WTC11 (cell line): ENCODE data around the gene SYNGR3. TPM values are rescaled to one million over a fixed set of nuclear protein-coding genes. Genes with fewer than 3 reads are reported as not detected.

Source experiments
- ARID4B ChIP-seq: sonication (generic); formaldehyde crosslinking; IDR thresholded peaks from 2 replicates; pipeline ENCODE4 v1.8.0; 2023; ENCODE audit warnings: missing genetic modification reagents, mild to moderate bottlenecking, borderline replicate concordance
- E2F1 ChIP-seq: sonication (generic); formaldehyde crosslinking; IDR thresholded peaks from 2 replicates; pipeline ENCODE4 v1.8.0; 2022; ENCODE audit warnings: mild to moderate bottlenecking, missing genetic modification reagents
- FOXK1 ChIP-seq: sonication (generic); formaldehyde crosslinking; IDR thresholded peaks from 2 replicates; pipeline ENCODE4 v1.8.0; 2022; ENCODE audit warnings: mild to moderate bottlenecking, moderate library complexity, missing genetic modification reagents
- GABPB1 ChIP-seq: sonication (generic); formaldehyde crosslinking; IDR thresholded peaks from 2 replicates; pipeline ENCODE4 v1.8.1; 2023; ENCODE audit warnings: mild to moderate bottlenecking, missing genetic modification reagents
- JAZF1 ChIP-seq: fragments of 250-450 bp; sonication (Bioruptor Pico); IDR thresholded peaks from 2 replicates; pipeline ENCODE4 v1.9.0; 2021; ENCODE audit warnings: moderate library complexity, mild to moderate bottlenecking, inconsistent platforms
- MAX ChIP-seq: sonication (generic); formaldehyde crosslinking; IDR thresholded peaks from 2 replicates; pipeline ENCODE4 v1.8.0; 2022; ENCODE audit warnings: mild to moderate bottlenecking, missing genetic modification reagents
- MLX ChIP-seq: sonication (generic); formaldehyde crosslinking; IDR thresholded peaks from 2 replicates; pipeline ENCODE4 v1.8.1; 2023; ENCODE audit warnings: mild to moderate bottlenecking, missing genetic modification reagents, moderate library complexity
- NFE2L1 ChIP-seq: sonication (generic); formaldehyde crosslinking; IDR thresholded peaks from 2 replicates; pipeline ENCODE4 v1.8.1; 2023; ENCODE audit warnings: missing genetic modification reagents
- NR3C1 ChIP-seq: sonication (generic); formaldehyde crosslinking; conservative IDR thresholded peaks from 2 replicates; pipeline ENCODE4 v1.8.1; 2023; ENCODE audit warnings: low read depth, mild to moderate bottlenecking, missing genetic modification reagents
- PRDM15 ChIP-seq: sonication (generic); formaldehyde crosslinking; IDR thresholded peaks from 2 replicates; pipeline ENCODE4 v1.8.0; 2022; ENCODE audit warnings: missing genetic modification reagents
- PREB ChIP-seq: sonication (generic); formaldehyde crosslinking; IDR thresholded peaks from 2 replicates; pipeline ENCODE4 v1.8.1; 2022; ENCODE audit warnings: mild to moderate bottlenecking, missing genetic modification reagents, moderate library complexity, borderline replicate concordance
- PRRX2 ChIP-seq: fragments of 250-450 bp; sonication (Bioruptor Pico); IDR thresholded peaks from 2 replicates; pipeline ENCODE4 v1.8.0; 2021; ENCODE audit warnings: mild to moderate bottlenecking
- RORB ChIP-seq: fragments of 250-450 bp; sonication (Bioruptor Pico); IDR thresholded peaks from 2 replicates; pipeline ENCODE4 v1.9.0; 2021; ENCODE audit warnings: mild to moderate bottlenecking
- SP1 ChIP-seq: sonication (generic); formaldehyde crosslinking; conservative IDR thresholded peaks from 2 replicates; pipeline ENCODE4 v1.8.1; 2022; ENCODE audit warnings: missing genetic modification reagents
- STAT6 ChIP-seq: sonication (generic); formaldehyde crosslinking; conservative IDR thresholded peaks from 2 replicates; pipeline ENCODE4 v1.8.1; 2023; ENCODE audit warnings: mild to moderate bottlenecking, low read depth, missing genetic modification reagents, moderate library complexity
- ZNF121 ChIP-seq: sonication (generic); formaldehyde crosslinking; IDR thresholded peaks from 2 replicates; pipeline ENCODE4 v1.8.0; 2023; ENCODE audit warnings: missing genetic modification reagents
- ZNF263 ChIP-seq: sonication (generic); formaldehyde crosslinking; IDR thresholded peaks from 2 replicates; pipeline ENCODE4 v1.8.1; 2022; ENCODE audit warnings: low read depth, mild to moderate bottlenecking, moderate library complexity, missing genetic modification reagents
- ZNF396 ChIP-seq: fragments of 250-450 bp; sonication (Bioruptor Pico); IDR thresholded peaks from 2 replicates; pipeline ENCODE4 v1.8.0; 2021; ENCODE audit warnings: mild to moderate bottlenecking, moderate library complexity, borderline replicate concordance
- ZNF423 ChIP-seq: fragments of 250-450 bp; sonication (Bioruptor Pico); IDR thresholded peaks from 2 replicates; pipeline ENCODE4 v2.1.2; 2022; ENCODE audit warnings: mild to moderate bottlenecking, moderate library complexity
- ZNF532 ChIP-seq: fragments of 250-450 bp; sonication (Bioruptor Pico); IDR thresholded peaks from 2 replicates; pipeline ENCODE4 v1.9.0; 2021; ENCODE audit warnings: mild to moderate bottlenecking, borderline replicate concordance
- total RNA-seq: library from RNA; stranded (reverse); gene quantifications from 3 replicates; pipeline ENCODE4 v1.2.3, GENCODE V29; 2021

Gene SYNGR3
- total RNA-seq, 1 experiment from 2014 or later = 41.5 TPM

GRCh38 chr16:2009791-2010510 is 20.2 kb downstream of the SYNGR3 start, which contains the start of gene ZNF598 (continued):
- TF ChIP-seq GABPB1 (CRISPR knock-in tag) (peak; percentile 48; the same call in 1 of the 2 replicates), FOXK1 (peak; percentile 72), ARID4B (CRISPR knock-in tag) (0 out of 2 replicates have a peak, but pooled peaks have one; percentile 76), E2F1 (no peak), STAT6 (no peak), PRDM15 (CRISPR knock-in tag) (no peak), ZNF121 (CRISPR knock-in tag) (no peak), JAZF1 (CRISPR knock-in tag) (no peak), PREB (CRISPR knock-in tag) (no peak), NFE2L1 (CRISPR knock-in tag) (no peak), MLX (no peak), ZNF532 (CRISPR knock-in tag) (no peak), ZNF396 (CRISPR knock-in tag) (no peak), RORB (no peak), NR3C1 (no peak), SP1 (peak; percentile 94), PRRX2 (CRISPR knock-in tag) (no peak), ZNF423 (CRISPR knock-in tag) (no peak), MAX (CRISPR knock-in tag) (peak; percentile 92), ZNF263 (CRISPR knock-in tag) (no peak)
